ENCODE data around the gene RXRG. TPM values are rescaled to one million over a fixed set of nuclear protein-coding genes. Genes with fewer than 3 reads are reported as not detected.

The RXRG gene
- total and polyA plus RNA-seq, 11 donors: 0.91 to 11.4 (median 2.3) TPM

DNA sequence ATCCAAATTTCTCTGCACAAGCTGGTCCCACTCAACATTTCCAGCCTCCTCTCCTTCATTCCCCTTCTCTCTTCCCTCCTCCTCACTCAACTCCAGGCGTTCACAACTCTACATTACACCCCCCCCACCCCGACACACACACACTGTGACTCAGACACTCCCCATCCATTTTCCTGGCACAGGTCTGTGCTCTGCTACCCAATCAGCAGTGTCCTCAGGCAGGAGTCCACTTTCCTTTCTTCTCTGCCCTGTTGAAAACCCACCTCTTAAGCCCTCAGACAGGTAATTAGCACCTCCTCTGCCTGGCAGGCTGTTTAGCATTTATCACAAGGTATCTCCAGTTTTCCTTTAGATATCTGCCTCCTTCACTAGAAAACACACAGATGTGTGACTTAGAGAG is 79.6 kb downstream of the RXRG start:
- H3K9me3 ChIP-seq: no peaks in the 10 kb centered on the region
- WGBS, 4 donors: 45 to 75% (median 59%) methylated on average over 2 of the region's 2 CpGs
- intact Hi-C loops (cut with DNase I): loop anchor here in 9 of 10 donors (5.0 to 10.0 kb wide), 5 partner anchors 108 to 221 kb away; no protein-coding TSS in a partner anchor
- ATAC-seq: peak in 1 of 4 donors; percentile 28
- H3K36me3 ChIP-seq: no peaks in the 10 kb centered on the region
- peaks cover 0 to 32% (median 0%) of the 10 kb centered on the region in 9 donors for H3K27me3 ChIP-seq
- H3K4me3 ChIP-seq: no peak overlapping the region
- DNase-seq: no peak
- TF ChIP-seq, protein P1, sequence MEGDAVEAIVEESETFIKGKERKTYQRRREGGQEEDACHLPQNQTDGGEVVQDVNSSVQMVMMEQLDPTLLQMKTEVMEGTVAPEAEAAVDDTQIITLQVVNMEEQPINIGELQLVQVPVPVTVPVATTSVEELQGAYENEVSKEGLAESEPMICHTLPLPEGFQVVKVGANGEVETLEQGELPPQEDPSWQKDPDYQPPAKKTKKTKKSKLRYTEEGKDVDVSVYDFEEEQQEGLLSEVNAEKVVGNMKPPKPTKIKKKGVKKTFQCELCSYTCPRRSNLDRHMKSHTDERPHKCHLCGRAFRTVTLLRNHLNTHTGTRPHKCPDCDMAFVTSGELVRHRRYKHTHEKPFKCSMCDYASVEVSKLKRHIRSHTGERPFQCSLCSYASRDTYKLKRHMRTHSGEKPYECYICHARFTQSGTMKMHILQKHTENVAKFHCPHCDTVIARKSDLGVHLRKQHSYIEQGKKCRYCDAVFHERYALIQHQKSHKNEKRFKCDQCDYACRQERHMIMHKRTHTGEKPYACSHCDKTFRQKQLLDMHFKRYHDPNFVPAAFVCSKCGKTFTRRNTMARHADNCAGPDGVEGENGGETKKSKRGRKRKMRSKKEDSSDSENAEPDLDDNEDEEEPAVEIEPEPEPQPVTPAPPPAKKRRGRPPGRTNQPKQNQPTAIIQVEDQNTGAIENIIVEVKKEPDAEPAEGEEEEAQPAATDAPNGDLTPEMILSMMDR (IDR thresholded peaks at IDR 0.05): no peak
- TF ChIP-seq POLR2A (IDR thresholded peaks at IDR 0.05): no peak
- H3K27ac ChIP-seq: no peak overlapping the region
- peaks cover 0 to 6% (median 0%) of the 10 kb centered on the region in 12 donors for H3K4me1 ChIP-seq

GRCh38 chr1:165364568-165365133 is 80.3 kb downstream of the RXRG start:
- no peak overlapping the region for H3K4me3 ChIP-seq
- no peak overlapping the region for H3K27ac ChIP-seq
- no peaks in the 10 kb centered on the region for H3K9me3 ChIP-seq
- H3K4me1 ChIP-seq: peaks cover 0 to 6% (median 0%) of the 10 kb centered on the region in 12 donors
- ATAC-seq: peak in 3 of 4 donors; percentile 19 to 73 (median 65)
- H3K27me3 ChIP-seq: peaks cover 0 to 36% (median 2%) of the 10 kb centered on the region in 9 donors
- peak in 2 of 5 donors; percentile 27 to 64 for DNase-seq
- intact Hi-C loops (cut with DNase I): loop anchor here in 9 of 10 donors (5.0 to 10.0 kb wide), 5 partner anchors 107 to 220 kb away; no protein-coding TSS in a partner anchor
- TF ChIP-seq, protein P1 (IDR thresholded peaks at IDR 0.05): no peak
- no peak for TF ChIP-seq POLR2A (IDR thresholded peaks at IDR 0.05)
- 22 to 41% (median 34%) methylated on average over 6 of the region's 6 CpGs for WGBS, 4 donors
- no peaks in the 10 kb centered on the region for H3K36me3 ChIP-seq

DNA sequence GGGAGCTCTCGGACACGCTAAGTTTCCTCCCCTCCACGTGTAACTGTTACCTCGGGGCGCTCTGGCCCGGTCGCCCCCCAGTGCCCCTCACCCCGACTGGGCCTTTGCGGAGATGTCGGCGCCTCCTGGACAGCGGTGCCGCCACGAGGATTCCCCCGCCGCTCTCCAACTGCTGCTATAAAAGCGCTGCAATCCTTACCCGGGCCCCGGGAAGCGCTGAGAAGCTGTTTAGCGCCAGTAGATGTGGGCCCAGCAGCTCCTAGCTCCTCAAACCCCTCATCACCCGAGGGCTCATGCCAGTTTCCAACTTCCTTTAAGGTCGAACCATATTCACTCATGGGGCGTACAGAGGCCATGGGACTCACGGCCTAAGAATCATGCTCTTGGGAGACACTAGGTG is 88.0 kb downstream of the RXRG start:
- no peak for TF ChIP-seq POLR2A (IDR thresholded peaks at IDR 0.05)
- TF ChIP-seq, protein P1 (IDR thresholded peaks at IDR 0.05): no peak
- H3K4me1 ChIP-seq: peaks cover 0 to 46% (median 19%) of the 10 kb centered on the region in 12 donors
- no peak for DNase-seq
- no peaks in the 10 kb centered on the region for H3K36me3 ChIP-seq
- intact Hi-C loops (cut with DNase I): no loop called here
- ATAC-seq: no peak
- no peak overlapping the region for H3K27ac ChIP-seq
- 14 to 36% (median 22%) methylated on average over 12 to 25 of the region's 25 CpGs for WGBS, 4 donors
- H3K27me3 ChIP-seq: peaks cover 33 to 82% (median 56%) of the 10 kb centered on the region in 9 donors
- H3K9me3 ChIP-seq: no peaks in the 10 kb centered on the region
- peak overlapping the region in 11 of 12 donors; percentile 25 to 60 (median 44) for H3K4me3 ChIP-seq

- peak in 2 of 4 donors; percentile 59 to 68 for ATAC-seq
- H3K36me3 ChIP-seq: no peaks in the 10 kb centered on the region
- DNase-seq: peak in 2 of 5 donors; percentile 34 to 55
- no peaks in the 10 kb centered on the region for H3K9me3 ChIP-seq
- intact Hi-C loops (cut with DNase I): no loop called here
- peaks cover 37 to 88% (median 63%) of the 10 kb centered on the region in 9 donors for H3K27me3 ChIP-seq
- no peak within 1 kb of the TSS for H3K27ac ChIP-seq
- TF ChIP-seq, protein P1 (IDR thresholded peaks at IDR 0.05): no peak
- peak within 1 kb of the TSS; percentile 25 to 60 (median 44) for H3K4me3 ChIP-seq
- peaks cover 0 to 46% (median 20%) of the 10 kb centered on the region in 12 donors for H3K4me1 ChIP-seq
- WGBS, 4 donors: 0 to 2% (median 1%) methylated on average over 24 to 88 of the region's 88 CpGs
These were observed 88.7 kb downstream of the RXRG start, which contains the start of gene LMX1A for GRCh38 chr1:165355977-165356811. TSS of gene LMX1A (minus strand) at chr1:165356715. CDS start at chr1:165355559, 1,156 bp downstream.
